Stimulated activated effector memory CD8-positive, alpha-beta T cell treated with anti-CD3 and anti-CD28 coated beads, Interleukin-12 subunit alpha, Interleukin-12 subunit beta, amount 100 ng/mL, for 72 hours (primary cell): Measurements from ENCODE around the gene FAM3B.
"Not testable (repeated sequence)": the region's sequence is repeated elsewhere in the genome, so short reads cannot be mapped to it uniquely, and the experiment has no call there.

ENCODE experiments used
- ATAC-seq: fragments of 150-1000 bp; cut with Tn5 transposase; 2 replicates; pipeline ENCODE4 v1.10.0; 2021
- DNase-seq, 2 donors: peaks; one replicate each; pipeline ENCODE4 v3.0.0; 2021 to 2022; ENCODE audit warnings: low spot score in 2 of 2
- H3K27ac Mint-ChIP-seq: one replicate; pipeline ENCODE4 v1.8.0; 2022; ENCODE audit warnings: mild to moderate bottlenecking, mixed read lengths
- H3K36me3 Mint-ChIP-seq: one replicate; pipeline ENCODE4 v1.8.0; 2022; ENCODE audit warnings: mild to moderate bottlenecking, mixed read lengths
- H3K4me1 Mint-ChIP-seq: one replicate; pipeline ENCODE4 v1.8.0; 2022; ENCODE audit warnings: mixed read lengths
- H3K4me3 Mint-ChIP-seq: one replicate; pipeline ENCODE4 v1.8.0; 2022; ENCODE audit warnings: mild to moderate bottlenecking, mixed read lengths
- H3K9me3 Mint-ChIP-seq: one replicate; pipeline ENCODE4 v1.8.0; 2022; ENCODE audit warnings: mixed read lengths

Gene FAM3B

DNA sequence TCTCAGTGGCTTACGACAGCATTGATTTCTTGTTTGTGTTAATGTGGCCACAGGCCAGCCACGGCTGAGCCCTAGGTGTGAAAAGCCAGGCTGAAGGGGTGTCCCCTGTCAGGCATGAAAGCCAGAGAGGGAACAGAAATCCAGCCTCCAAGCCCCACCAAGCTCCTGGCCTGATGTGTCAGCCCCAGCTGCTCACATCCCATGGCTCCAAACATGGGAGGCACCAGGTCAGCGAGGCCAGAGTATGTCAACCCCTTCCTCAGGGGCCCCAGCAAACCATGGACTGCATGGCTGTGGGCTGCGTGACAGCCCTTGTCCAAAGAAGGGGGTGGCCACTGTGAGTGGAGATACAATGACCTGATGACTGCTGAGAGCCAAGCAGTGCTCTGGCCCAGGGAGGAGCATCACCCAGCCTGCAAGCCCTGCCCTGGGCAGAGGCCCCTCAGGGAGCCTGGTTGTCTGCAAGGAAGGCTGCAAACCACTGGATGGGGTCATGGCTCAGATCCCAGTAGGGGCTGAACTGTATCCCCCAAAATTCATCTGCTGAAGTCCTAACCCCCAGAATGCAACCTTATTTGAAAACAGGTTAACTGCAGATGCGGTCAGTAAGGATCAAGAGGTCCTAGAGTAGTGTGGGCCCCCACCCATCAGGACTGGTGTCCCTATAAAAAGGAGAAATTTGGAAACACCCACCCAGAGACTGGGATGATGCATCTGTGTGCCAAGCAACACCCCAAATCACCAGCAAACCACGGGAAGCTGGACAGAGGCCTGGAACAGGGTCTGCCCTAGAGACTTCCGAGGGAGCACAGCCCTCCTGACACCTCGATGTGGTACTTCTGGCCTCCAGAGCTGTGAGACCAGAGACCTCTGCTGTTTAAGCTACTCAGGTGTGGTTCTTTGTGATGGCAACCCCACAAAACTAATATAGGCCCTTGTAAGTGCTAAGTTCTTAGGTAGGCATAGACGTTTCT lies 41.9 kb downstream of the FAM3B start:
- no peak for ATAC-seq
- DNase-seq: no peak
- H3K27ac Mint-ChIP-seq: peak overlapping the region; percentile 8
- peaks cover 21% of the 10 kb centered on the region for H3K4me1 Mint-ChIP-seq
- H3K36me3 Mint-ChIP-seq: peaks cover 10% of the 10 kb centered on the region
- no peak overlapping the region for H3K4me3 Mint-ChIP-seq
- H3K9me3 Mint-ChIP-seq: no peaks in the 10 kb centered on the region

DNA sequence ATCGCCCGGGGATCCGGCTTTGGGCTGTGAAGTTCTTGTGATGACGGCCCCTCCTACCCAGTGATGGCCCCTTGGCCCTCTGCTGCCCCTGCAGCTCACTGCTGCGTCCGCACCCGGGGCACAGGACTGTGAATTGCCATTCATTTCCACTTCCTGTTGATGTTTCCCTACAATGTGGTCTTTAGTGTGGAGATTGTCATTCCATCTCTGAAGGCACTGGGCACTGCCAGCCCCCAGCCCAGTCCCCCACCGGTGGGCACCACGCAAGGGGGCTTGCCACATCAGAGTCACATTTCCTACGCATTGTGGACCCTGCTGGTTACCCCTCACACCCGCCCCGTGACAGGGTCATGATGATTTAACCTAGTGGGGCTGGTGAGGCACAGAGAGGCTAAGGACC lies 42.7 kb downstream of the FAM3B start:
- ATAC-seq (no peak), DNase-seq (no peak)
- peak overlapping the region; percentile 8 for H3K27ac Mint-ChIP-seq
- H3K4me3 Mint-ChIP-seq: no peak overlapping the region
- peaks cover 10% of the 10 kb centered on the region for H3K36me3 Mint-ChIP-seq
- H3K4me1 Mint-ChIP-seq: peaks cover 27% of the 10 kb centered on the region
- H3K9me3 Mint-ChIP-seq: no peaks in the 10 kb centered on the region

DNA sequence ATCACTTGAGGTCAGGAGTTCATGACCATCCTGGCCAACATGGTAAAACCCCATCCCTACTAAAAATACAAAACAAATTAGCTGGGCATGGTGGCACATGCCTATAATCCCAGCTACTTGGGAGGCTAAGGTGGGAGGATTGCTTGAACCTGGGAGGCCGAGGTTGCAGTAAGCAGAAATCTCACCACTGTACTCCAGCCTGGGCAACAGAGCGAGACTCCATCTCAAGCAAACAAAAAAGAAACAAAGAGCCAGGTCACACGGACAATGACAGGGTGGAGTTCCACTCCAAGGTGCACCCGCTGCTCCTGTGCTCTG lies 43.1 kb downstream of the FAM3B start:
- not testable (repeated sequence) for H3K9me3 Mint-ChIP-seq, H3K36me3 Mint-ChIP-seq, DNase-seq, ATAC-seq, H3K27ac Mint-ChIP-seq, H3K4me3 Mint-ChIP-seq
- H3K4me1 Mint-ChIP-seq: peaks cover 27% of the 10 kb centered on the region

DNA sequence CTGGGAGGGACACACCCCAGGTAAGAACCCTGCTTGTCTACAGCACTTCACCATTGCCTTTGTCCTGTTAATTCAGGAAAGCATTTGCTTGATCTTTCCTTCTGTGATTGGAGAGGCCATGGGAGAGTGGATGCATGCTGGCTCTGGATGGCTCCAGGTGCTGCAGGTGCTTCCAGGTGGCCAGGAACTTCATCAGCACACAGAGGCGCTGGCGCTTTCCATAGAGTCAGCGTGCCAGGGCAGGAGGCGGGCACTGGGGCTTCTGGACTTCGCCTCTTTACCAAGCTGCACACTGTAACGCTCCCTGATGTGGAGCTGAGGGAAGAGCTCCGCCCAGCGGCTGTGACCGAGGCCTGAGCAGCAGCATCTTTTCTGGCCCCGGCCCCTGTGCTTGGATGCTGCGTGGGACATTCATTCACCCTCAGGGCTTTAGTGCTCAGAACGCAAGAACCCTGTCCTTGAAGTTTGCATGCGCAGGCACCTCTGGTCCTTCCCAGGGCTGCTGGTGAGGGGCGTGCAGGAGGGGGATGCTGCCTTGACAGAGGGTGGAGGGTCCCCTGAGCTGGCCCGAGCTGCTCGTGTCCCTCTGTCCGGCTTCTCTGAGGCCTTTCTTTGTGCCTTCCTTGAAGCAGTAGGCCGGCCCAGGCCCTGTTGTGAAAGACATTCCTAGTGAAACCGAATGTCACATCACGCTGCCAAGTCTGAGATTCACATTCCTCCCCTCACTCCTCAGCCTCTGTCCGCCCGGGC lies 43.6 kb downstream of the FAM3B start:
- DNase-seq (no peak), ATAC-seq (no peak)
- H3K27ac Mint-ChIP-seq: peak overlapping the region; percentile 97
- no peaks in the 10 kb centered on the region for H3K9me3 Mint-ChIP-seq
- H3K4me1 Mint-ChIP-seq: peaks cover 33% of the 10 kb centered on the region
- peaks cover 10% of the 10 kb centered on the region for H3K36me3 Mint-ChIP-seq
- H3K4me3 Mint-ChIP-seq: no peak overlapping the region

DNA sequence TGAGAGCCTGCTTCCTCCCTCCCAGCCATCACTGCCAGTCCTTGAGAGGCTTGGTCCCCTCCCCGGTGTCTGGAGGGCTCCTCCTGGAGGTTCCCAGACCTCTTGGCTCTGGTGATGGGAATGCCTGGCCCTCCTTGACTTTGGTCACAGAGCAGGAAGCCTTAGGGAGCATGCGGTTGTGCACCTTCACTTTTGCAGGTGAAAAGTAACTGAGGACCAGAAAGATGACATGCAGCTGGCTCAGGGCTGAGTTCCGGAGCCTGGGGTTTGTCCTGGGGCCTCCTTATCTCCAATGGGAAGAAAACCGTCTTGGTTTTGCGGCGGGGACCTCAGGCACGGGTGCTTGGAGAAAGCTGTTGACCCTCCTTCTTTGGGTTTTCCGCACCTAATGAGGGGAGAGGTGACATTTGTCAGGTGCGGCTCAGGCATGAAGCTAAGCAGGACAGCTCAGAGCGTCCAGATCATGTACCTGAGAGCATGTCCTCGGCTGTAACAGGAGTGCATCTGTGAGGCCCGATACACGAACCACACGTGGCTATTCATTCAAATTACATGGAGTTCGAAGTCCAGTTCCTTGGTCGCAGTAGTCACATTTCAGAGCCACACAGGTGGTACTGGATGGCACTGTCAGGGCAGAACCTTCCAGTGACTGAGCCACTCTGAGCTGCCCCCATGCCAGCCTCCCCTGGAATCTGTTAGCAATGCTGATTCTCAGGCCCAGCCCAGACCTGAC lies 44.6 kb downstream of the FAM3B start:
- H3K4me1 Mint-ChIP-seq: peaks cover 41% of the 10 kb centered on the region
- no peak for ATAC-seq

DNA sequence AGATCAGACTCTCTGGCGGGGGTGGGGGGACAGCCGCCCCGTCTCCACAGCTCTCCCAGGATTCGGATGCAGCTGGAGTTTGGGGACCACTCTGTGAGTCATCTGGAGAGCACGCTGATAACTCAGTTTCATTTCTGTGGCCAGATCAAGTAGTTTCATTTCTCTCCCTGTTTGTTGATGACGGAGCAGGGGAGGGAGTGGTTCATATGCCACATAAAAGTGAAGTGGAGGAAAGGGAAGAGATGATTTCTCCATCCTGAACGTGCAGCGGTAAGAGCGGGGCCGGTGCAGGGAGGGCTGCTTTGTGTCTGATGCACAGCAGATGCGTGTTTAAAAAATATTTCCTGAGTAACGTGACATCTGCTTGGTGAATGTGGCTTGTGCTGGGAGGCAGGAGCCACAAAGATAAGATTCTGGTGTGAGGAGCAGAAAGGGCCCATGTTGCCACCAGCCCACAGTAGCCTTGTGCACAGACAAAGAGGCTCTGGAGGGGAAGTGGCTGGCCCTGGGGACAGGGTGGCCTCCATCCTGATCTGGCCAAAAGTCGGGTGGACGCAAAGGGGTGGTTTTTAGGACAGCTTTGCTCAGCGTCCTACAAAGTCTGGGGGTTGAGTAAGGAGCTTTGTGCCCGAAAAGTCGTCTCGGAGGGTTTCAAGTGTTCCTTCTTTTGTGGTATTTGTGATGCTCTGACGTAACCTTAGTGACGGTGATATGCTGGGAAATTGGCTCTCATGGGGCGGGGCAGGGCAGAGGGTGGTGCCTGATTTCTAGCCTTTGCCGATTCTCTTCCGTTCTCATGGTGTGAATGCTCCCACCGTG lies 45.4 kb downstream of the FAM3B start, which contains the start of gene MX2:
MX2 (plus strand) TSS at position 242 of the 819 bp plus-strand sequence. CDS start 14,880 bp downstream, outside the sequence.
- H3K4me1 Mint-ChIP-seq: peaks cover 47% of the 10 kb centered on the region
- peak; percentile 85 for ATAC-seq

More for the DNA sequence above, 44.6 kb downstream of the FAM3B start:
- peak overlapping the region; percentile 97 for H3K27ac Mint-ChIP-seq
- H3K36me3 Mint-ChIP-seq: peaks cover 10% of the 10 kb centered on the region
- H3K9me3 Mint-ChIP-seq: no peaks in the 10 kb centered on the region
- H3K4me3 Mint-ChIP-seq: peak overlapping the region; percentile 79
- no peak for DNase-seq

DNA sequence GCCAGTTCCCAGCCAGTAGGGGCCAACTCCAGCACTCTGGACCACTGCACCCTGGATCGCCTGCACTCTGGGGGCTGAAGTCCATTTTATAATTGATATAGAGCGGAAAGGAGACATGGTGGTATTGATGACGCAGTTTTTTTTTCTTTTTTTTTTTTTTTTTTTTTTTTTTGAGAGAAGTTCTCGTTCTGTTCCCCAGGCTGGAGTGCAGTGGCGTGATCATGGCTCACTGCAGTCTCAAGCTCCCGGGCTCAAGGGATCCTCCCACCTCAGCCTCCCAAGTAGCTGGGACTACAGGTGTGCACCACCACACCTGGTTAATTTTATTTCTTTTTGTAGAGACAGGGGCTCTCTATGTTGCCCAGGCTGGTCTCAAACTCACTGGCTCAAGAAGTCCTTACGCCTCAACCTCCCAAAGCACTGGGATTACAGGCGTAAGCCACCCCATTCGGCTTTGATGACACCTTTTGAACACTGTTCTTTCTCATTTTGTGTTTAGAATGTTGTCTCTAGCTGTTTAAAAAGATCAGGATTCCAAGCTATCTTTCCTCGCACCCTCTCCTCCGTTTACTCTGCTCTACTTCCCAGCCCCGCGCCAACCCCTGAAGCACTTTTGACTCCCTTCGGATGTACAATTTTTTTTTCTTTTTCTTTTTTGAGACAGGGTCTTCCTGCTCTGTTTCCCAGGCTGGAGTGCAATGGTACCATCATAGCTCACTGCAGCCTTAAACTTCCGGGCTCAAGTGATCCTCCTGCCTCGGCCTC lies 46.2 kb downstream of the FAM3B start:
- H3K27ac Mint-ChIP-seq: peak overlapping the region; percentile 97
- DNase-seq: no peak
- peak overlapping the region; percentile 79 for H3K4me3 Mint-ChIP-seq
- no peak for ATAC-seq
- H3K4me1 Mint-ChIP-seq: peaks cover 50% of the 10 kb centered on the region
- H3K9me3 Mint-ChIP-seq: no peaks in the 10 kb centered on the region
- H3K36me3 Mint-ChIP-seq: peaks cover 10% of the 10 kb centered on the region

More for the DNA sequence above, 45.4 kb downstream of the FAM3B start, which contains the start of gene MX2:
- Mint-ChIP-seq H3K4me3 (peak within 1 kb of the TSS; percentile 79), H3K27ac (peak within 1 kb of the TSS; percentile 97), H3K9me3 (no peaks in the 10 kb centered on the region), H3K36me3 (peaks cover 10% of the 10 kb centered on the region)
- DNase-seq: peak; percentile 53 to 84

DNA sequence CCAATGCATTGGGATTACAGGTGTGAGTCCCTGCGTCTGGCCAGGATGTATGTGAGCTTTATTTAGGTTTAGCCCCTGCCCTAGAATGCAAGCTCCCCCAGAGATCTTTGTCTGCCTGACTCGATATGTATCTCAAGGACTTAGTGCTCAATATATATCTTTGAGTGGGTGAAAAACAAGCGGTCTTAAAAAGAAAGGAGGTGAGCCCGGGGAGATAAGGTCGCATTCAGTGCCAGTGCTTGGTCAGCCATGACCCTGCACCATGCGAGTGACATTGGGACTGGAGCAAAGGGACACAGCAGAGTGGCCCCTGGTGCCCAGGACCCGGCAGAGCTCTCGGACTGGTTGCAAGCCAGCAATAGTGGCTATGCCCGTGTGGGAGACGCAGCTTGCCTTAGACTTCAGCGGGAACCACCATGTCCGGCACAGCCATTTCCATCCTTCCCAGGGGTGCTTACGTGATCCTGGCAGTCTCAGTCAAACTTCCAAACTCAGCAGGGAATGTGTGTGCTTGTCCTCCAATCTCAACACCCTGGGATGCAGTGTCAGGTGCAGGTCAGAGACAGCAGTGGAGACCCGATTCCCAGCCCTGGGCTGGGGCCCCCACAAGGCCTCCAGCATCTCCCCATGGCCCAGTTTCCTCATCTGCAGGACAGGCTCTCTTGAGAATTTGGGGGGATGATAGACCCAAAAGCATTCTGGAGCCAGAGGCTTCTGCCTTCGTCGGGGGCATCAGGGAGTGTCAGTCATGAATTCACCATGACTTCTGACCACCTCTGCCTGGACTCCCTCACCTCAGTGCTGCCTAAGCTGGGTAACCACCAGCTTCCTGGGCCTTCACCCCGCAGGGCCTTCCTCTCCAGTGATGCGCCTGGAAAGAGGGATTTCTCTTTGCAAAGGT lies 47.0 kb downstream of the FAM3B start:
- ATAC-seq (no peak), DNase-seq (no peak)
- Mint-ChIP-seq H3K36me3 (peaks cover 10% of the 10 kb centered on the region), H3K4me1 (peaks cover 59% of the 10 kb centered on the region), H3K9me3 (no peaks in the 10 kb centered on the region), H3K4me3 (peak overlapping the region; percentile 79), H3K27ac (peak overlapping the region; percentile 97)

DNA sequence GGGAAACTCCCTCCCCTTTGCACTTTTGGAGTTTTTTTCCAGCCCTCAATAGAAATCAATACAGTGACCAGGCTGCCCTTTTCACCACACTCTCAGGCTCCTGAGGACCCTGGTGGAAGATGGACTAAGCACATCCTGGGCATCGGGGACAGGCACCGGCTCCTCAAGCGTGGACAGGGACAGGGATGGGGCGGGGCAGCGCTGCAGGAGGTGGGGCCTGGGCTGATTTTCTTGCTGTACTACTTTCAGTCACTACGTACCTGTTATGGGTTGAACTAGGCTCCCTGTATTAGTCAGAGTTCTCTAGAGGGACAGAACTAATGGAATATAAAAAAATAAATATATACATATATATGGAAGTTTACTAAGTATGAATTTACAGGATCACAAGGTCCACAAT lies 47.7 kb downstream of the FAM3B start:
- Mint-ChIP-seq H3K4me3 (no peak overlapping the region), H3K9me3 (no peaks in the 10 kb centered on the region), H3K27ac (no peak overlapping the region), H3K36me3 (peaks cover 10% of the 10 kb centered on the region), H3K4me1 (peaks cover 66% of the 10 kb centered on the region)
- DNase-seq (no peak), ATAC-seq (no peak)

DNA sequence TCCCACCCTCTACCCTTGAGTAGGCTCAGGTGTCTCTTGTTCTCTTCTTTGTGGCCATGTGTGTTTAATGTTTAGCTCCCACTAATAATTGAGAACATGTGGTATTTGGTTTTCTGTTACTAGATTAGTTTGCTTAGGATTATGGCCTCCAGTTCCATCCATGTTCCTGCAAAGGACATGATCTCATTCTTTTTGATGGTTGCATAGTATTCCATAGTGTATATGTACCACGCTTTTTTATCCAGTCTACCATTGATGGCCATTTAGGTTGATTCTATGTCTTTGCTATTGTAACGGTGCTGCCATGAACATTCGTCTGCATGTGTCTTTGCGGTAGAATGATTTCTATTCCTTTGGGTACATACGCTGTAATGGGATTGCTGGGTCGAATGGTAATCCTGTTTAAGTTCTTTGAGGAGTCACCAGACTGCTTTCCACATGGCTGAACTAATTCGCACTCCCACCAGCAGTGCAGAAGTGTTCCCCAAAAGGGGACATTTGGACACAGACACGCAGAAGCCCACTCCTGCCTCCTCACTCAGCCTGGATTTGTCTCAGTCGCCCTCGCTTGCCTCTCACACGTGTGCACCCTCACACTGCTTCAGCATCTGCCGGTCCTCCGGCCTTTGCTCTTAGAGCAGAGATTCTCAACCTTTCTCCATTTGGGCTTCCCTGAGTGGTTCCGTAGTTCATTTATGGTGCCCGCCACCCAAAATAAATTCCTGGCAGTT lies 48.9 kb downstream of the FAM3B start:
- Mint-ChIP-seq H3K36me3 (peaks cover 10% of the 10 kb centered on the region), H3K4me1 (peaks cover 74% of the 10 kb centered on the region), H3K27ac (peak overlapping the region; percentile 17), H3K4me3 (no peak overlapping the region), H3K9me3 (no peaks in the 10 kb centered on the region)
- ATAC-seq: no peak
- no peak for DNase-seq

DNA sequence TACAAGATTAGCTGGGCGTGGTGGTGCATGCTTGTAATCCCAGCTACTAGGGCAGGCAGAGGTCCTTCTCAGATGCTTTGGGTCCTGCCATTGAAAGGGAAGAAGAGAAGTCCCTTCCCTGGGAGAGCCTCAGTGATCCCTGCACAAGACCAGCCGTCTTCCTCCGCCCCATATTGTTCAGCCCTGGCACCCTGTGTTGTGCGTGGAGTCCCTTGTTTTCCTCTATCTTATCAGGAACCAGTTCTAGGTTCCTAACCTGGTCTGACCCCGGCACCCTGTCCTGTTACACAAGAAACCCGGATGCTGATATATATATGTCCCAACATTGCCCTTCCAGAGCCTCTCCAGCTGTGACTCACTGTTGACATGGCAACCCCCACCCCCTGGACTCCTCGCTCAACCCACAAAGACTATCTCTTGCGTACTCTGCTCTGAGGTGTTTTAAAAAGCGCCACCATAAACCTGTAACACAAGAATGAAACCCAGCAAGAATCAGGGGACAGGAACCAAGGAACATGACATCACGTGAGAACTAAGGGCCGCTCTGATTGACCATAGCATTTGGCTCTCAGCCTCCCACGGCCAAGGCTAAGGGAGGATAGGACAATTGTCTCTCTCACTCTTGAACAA lies 50.0 kb downstream of the FAM3B start:
- Mint-ChIP-seq H3K27ac (peak overlapping the region; percentile 44), H3K36me3 (peaks cover 10% of the 10 kb centered on the region), H3K4me3 (no peak overlapping the region), H3K9me3 (no peaks in the 10 kb centered on the region), H3K4me1 (peaks cover 78% of the 10 kb centered on the region)
- no peak for DNase-seq
- no peak for ATAC-seq

DNA sequence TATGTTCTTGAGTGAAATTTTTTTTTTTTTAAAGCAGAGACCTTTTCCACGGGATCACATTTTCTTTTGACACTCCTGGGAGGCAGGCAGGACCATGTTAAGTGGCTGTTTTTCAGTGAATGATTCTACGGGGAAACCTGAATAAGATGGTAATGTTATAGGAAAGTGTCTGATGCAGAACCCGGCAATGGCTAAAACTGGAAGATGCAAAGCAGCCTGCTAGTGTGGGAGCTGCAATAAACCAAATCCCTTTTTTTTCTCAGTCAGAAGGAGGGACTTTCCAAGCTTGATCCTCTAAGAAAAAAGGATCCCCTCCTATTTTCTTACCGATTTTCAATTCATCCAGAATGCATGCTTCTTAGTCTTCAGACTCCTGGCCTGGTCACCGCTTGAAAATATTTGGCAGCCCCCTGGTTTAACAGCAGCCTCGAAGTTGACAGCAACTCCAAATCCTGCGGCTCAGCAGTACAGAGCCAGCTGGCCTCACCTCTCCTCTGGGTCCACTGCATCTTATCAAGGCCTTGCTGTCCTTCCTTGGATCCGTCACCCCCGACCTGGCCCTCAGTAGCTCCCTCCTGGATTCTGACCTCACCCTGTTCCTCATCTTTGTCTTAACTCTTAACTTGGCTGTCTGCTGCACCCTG lies 50.8 kb downstream of the FAM3B start:
- no peak overlapping the region for H3K4me3 Mint-ChIP-seq
- peak overlapping the region; percentile 94 for H3K27ac Mint-ChIP-seq
- peaks cover 70% of the 10 kb centered on the region for H3K4me1 Mint-ChIP-seq
- DNase-seq (no peak), ATAC-seq (no peak)
- no peaks in the 10 kb centered on the region for H3K9me3 Mint-ChIP-seq
- peaks cover 4% of the 10 kb centered on the region for H3K36me3 Mint-ChIP-seq
